ENCODE data around the gene SERPINI1. TPM values are rescaled to one million over a fixed set of nuclear protein-coding genes. Genes with fewer than 3 reads are reported as not detected.
A peak's percentile ranks its signal among the peaks of the same experiment; 100 is the strongest.

Gene SERPINI1, protein sequence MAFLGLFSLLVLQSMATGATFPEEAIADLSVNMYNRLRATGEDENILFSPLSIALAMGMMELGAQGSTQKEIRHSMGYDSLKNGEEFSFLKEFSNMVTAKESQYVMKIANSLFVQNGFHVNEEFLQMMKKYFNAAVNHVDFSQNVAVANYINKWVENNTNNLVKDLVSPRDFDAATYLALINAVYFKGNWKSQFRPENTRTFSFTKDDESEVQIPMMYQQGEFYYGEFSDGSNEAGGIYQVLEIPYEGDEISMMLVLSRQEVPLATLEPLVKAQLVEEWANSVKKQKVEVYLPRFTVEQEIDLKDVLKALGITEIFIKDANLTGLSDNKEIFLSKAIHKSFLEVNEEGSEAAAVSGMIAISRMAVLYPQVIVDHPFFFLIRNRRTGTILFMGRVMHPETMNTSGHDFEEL
- 1 to 10 TPM in 1 of 4 donors, under 1 TPM in 1, not detected in 2; 0.79 to 1.5 TPM for total RNA-seq

DNA sequence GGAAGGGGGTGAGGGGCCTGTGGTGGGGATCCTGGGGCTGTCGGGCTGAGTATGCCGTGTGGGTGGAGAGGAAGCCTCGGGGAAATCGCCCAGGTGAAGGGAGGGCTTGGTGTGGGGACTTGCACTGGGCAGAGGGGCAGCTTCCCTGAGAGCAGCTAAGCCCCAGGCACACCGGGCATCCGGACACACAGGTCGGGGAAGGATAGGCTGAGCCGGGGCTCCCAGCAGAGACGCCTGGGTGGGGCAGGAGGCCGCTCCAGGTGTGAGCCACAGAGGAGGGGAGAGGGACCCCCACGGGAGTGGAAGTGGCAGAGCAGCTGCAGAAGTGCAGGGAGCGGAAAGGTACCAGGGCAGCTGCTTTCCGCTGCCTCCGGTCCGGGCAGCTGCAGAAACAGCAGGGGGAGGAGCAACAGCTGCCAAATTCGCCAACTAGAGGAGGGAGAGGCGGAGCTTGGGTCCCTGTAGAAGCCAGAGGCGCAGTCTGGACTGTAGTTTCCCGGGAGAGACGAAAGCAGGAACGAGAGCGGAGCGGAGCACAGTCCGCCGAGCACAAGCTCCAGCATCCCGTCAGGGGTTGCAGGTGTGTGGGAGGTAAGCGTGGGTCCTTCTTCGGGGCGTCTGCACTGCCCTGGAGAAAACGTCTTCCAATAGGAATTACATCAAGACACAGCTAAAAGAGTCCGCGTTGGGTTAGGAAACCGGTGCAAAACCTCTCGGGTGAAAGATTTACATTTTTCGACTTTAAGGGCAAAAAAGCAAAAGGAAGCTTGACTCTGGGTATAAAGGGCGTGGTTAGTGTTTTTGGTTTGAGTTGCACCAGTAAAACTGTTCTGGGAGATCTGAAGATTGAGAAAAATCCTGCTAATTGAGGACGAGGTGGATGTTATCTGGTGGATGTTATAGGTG is at the start of gene SERPINI1:
Gene SERPINI1 (plus strand): TSS at position 489 of the 906 bp plus-strand sequence. CDS start 53,408 bp downstream, outside the sequence.
- H3K9me3 ChIP-seq: no peaks in the 10 kb centered on the region
- no peaks in the 10 kb centered on the region for H3K27me3 ChIP-seq
- 0 to 1% methylated on average over 2 to 37 of the region's 37 CpGs for WGBS, 2 donors (ENCODE audit: low coverage in 1 of 2)
- H3K4me3 ChIP-seq: peak within 1 kb of the TSS; percentile 73 to 85 (median 80)
- H3K27ac ChIP-seq: peak within 1 kb of the TSS; percentile 94 to 97 (median 95)
- no peaks in the 10 kb centered on the region for H3K36me3 ChIP-seq
- DNase-seq: peak; percentile 91
- peaks cover 6 to 34% (median 17%) of the 10 kb centered on the region in 4 donors for H3K4me1 ChIP-seq
- intact Hi-C loops (cut with DNase I; ENCODE audit: low total_unique reads) (no loop called here), in situ Hi-C loops (cut with MboI; ENCODE audit: low pct_ligation_motif_present in 1 of 4, low pct_unique_long_range_greater_than_20kb in 1 of 4, low sequenced_read_pairs in 3 of 4) (no loop called here)
- TF ChIP-seq POLR2A (IDR thresholded peaks at IDR 0.05): peak; percentile 73
- peak; percentile 85 to 88 (median 86) for TF ChIP-seq POLR2AphosphoS5 (IDR thresholded peaks at IDR 0.05)
- TF ChIP-seq EP300 (IDR thresholded peaks at IDR 0.05; ENCODE audit: low read depth): no peak

DNA sequence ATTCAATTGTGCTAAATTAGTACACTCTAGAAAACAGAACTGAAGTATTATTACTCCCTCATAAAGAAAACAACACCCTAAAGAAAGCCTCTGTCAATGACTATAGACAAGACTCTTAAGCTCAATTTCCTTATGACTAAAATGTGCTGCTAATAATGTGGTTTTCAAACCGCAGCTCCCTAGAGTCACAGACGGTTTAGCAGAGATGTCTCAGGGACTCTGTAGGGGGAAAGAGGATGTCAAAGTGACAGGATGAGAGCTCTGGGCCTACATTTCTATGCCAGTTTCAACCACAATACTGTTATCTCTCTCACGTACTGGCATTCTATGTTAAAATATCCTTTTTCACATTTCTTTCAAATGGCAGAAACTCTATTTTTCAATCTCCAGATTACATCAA is 44.2 kb upstream of the SERPINI1 start:
- TF ChIP-seq POLR2AphosphoS5 (IDR thresholded peaks at IDR 0.05): no peak
- TF ChIP-seq POLR2A (IDR thresholded peaks at IDR 0.05): no peak
- TF ChIP-seq EP300 (IDR thresholded peaks at IDR 0.05; ENCODE audit: low read depth): no peak
- TF ChIP-seq, protein P1, sequence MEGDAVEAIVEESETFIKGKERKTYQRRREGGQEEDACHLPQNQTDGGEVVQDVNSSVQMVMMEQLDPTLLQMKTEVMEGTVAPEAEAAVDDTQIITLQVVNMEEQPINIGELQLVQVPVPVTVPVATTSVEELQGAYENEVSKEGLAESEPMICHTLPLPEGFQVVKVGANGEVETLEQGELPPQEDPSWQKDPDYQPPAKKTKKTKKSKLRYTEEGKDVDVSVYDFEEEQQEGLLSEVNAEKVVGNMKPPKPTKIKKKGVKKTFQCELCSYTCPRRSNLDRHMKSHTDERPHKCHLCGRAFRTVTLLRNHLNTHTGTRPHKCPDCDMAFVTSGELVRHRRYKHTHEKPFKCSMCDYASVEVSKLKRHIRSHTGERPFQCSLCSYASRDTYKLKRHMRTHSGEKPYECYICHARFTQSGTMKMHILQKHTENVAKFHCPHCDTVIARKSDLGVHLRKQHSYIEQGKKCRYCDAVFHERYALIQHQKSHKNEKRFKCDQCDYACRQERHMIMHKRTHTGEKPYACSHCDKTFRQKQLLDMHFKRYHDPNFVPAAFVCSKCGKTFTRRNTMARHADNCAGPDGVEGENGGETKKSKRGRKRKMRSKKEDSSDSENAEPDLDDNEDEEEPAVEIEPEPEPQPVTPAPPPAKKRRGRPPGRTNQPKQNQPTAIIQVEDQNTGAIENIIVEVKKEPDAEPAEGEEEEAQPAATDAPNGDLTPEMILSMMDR (IDR thresholded peaks at IDR 0.05): no peak

DNA sequence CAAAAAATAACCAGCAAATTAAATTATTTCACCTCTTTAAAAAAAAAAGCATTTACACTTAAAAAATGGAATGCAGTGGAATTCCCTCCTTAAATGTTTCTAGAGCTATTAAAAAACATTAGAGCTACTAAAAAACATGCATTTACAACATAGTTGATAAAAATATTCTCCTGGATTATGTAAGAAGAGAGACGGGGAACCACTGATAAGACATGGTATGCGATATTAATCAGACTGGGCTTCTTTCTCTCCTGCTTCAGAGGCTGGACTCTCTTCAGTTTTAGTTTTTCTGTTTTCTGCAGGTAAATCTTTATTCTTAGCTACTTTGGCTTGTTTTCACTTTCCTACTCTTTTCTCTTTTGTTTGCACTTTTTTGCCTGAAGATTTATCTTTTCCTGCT is 41.4 kb upstream of the SERPINI1 start:
- no peaks in the 10 kb centered on the region for H3K27me3 ChIP-seq
- in situ Hi-C loops (cut with MboI; ENCODE audit: low pct_ligation_motif_present in 1 of 4, low pct_unique_long_range_greater_than_20kb in 1 of 4, low sequenced_read_pairs in 3 of 4) (no loop called here), intact Hi-C loops (cut with DNase I; ENCODE audit: low total_unique reads) (no loop called here)
- H3K4me3 ChIP-seq: no peak overlapping the region
- H3K27ac ChIP-seq: no peak overlapping the region
- TF ChIP-seq POLR2A (IDR thresholded peaks at IDR 0.05) (no peak), POLR2AphosphoS5 (IDR thresholded peaks at IDR 0.05) (no peak), EP300 (IDR thresholded peaks at IDR 0.05; ENCODE audit: low read depth) (no peak)
- TF ChIP-seq, protein P1 (IDR thresholded peaks at IDR 0.05): no peak
- WGBS, 2 donors (ENCODE audit: low coverage in 1 of 2): 89 to 95% methylated on average over 2 of the region's 2 CpGs
- no peak for DNase-seq
- H3K4me1 ChIP-seq: no peaks in the 10 kb centered on the region
- H3K36me3 ChIP-seq: peaks cover 0 to 25% (median 8%) of the 10 kb centered on the region in 4 donors
- H3K9me3 ChIP-seq: no peaks in the 10 kb centered on the region

More for the DNA sequence above, 44.2 kb upstream of the SERPINI1 start:
- no peak for DNase-seq
- in situ Hi-C loops (cut with MboI; ENCODE audit: low pct_ligation_motif_present in 1 of 4, low pct_unique_long_range_greater_than_20kb in 1 of 4, low sequenced_read_pairs in 3 of 4): no loop called here
- no peak overlapping the region for H3K27ac ChIP-seq
- no peaks in the 10 kb centered on the region for H3K4me1 ChIP-seq
- H3K4me3 ChIP-seq: no peak overlapping the region
- H3K9me3 ChIP-seq: no peaks in the 10 kb centered on the region
- no peaks in the 10 kb centered on the region for H3K27me3 ChIP-seq
- H3K36me3 ChIP-seq: peaks cover 0 to 22% (median 8%) of the 10 kb centered on the region in 4 donors
- 46 to 71% methylated on average over 2 to 3 of the region's 3 CpGs for WGBS, 2 donors (ENCODE audit: low coverage in 1 of 2)
- intact Hi-C loops (cut with DNase I; ENCODE audit: low total_unique reads): no loop called here

DNA sequence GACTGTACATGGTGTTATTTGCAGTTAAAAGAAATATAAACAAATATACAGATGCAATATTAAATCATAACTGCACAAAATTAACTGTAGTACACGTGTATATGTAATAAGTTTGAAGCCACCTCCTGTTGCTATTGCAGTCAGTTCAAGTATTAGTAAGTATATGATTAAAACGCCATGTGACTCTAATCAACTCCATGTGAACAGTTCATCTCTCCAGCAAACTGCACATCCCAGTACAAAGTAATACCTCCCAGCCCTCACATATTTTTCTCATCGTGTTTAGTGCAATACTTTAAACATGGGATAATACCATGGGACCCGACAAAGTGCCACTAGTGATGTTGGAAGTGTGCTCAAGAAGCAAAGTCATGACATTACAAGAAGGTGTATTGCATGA is 35.5 kb upstream of the SERPINI1 start:
- Histone ChIP-seq H3K27me3 (no peaks in the 10 kb centered on the region), H3K36me3 (peaks cover 0 to 27% (median 11%) of the 10 kb centered on the region in 4 donors), H3K27ac (no peak overlapping the region), H3K9me3 (no peaks in the 10 kb centered on the region), H3K4me1 (no peaks in the 10 kb centered on the region), H3K4me3 (no peak overlapping the region)
- intact Hi-C loops (cut with DNase I; ENCODE audit: low total_unique reads) (no loop called here), in situ Hi-C loops (cut with MboI; ENCODE audit: low pct_ligation_motif_present in 1 of 4, low pct_unique_long_range_greater_than_20kb in 1 of 4, low sequenced_read_pairs in 3 of 4) (no loop called here)
- DNase-seq: no peak
- TF ChIP-seq EP300 (IDR thresholded peaks at IDR 0.05; ENCODE audit: low read depth) (no peak), POLR2A (IDR thresholded peaks at IDR 0.05) (no peak), POLR2AphosphoS5 (IDR thresholded peaks at IDR 0.05) (no peak)
- TF ChIP-seq, protein P1 (IDR thresholded peaks at IDR 0.05): no peak
- 91 to 96% methylated on average over 4 of the region's 4 CpGs for whole genome bisulfite sequencing, 2 donors (ENCODE audit: low coverage in 1 of 2)
